ENCODE measurements around the gene SCOC. TPM values are rescaled to one million over a fixed set of nuclear protein-coding genes. Genes with fewer than 3 reads are reported as not detected.
"Not testable (repeated sequence)": the region's sequence is repeated elsewhere in the genome, so short reads cannot be mapped to it uniquely, and the experiment has no call there.

Gene SCOC
- polyA plus RNA-seq, 1 donor, result 34.1 TPM

DNA sequence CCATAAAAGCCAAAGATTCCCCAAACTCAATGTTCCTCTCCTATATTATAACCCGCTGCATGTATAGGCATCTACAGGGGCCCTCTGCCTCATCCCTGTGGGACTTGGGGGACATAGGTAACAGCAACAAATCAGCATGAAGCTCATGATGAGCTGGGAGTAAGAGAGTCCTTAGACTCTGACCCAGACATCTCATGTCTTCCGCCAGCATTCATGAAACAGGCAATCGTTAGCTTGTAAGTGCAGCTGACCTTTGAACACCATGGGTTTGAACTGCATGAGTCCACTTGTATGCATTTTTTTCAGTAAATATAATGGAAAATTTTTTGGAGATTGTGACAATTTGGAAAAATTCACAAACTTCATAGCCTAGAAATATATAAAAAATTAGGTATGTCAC is 10.4 kb upstream of the SCOC start:
- DNase-seq, result no peak

- no peak for DNase-seq
Observed at GRCh38 chr4:140363558-140363957, 9.9 kb upstream of the SCOC start.

DNA sequence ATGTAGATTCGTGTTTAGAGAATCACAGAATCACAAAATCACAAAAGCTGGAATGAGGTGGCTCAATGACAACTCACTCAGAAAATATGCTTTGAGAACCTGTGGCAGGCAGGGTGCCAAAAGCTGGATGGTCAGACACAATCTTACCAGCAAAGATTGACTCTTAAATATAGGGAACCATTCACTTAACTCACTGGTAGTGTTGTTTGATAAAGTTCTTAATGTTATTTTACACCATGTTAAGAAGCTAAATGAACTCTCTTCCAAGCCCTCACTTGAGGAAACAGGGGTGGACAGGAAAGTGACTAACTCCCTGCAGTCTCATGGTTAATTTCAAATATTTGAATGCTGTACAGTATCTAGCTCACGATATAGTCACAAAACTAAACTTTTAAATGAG is 5.7 kb upstream of the SCOC start:
- no peak for DNase-seq

DNA sequence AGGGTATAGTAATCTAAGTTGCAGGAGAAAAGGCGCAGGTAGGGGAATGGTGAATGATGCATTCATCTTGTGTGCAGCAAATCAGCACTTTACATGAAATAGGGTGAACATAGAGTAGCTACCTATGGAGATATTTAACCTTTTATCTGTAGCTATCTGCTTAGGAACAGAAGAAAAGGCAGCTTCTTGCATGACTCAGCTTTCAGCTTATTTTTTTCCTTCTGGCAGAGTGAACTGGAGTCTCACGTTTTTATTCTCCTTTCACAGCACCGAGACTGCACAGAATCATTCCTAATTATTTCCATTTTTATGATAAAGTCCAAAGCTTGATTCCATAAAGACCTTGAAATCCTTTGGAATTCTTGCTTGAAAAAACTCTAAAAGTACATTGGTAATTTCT is 4.8 kb upstream of the SCOC start:
- no peak for DNase-seq

- DNase-seq, result no peak
Observed at GRCh38 chr4:140372751-140373327, 607 bp upstream of the SCOC start.

DNA sequence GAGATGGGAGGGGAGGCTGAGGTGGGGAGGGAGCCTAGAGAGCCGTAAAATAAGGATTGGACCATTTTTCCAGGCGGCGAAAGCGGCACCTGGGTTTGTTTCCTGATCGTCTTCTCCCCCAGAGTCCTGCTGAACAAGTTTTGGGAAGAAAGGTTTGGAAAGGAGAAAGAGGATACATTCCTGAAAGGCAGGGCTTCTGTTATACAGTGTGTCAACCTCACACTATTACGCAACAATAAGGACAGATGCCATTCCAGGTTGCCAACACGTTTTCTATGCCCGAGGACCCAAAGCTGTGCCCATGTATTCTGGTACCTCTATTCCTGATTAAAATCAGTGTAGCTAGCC is 658 bp downstream of the SCOC start:
- peak; percentile 4 for DNase-seq

GRCh38 chr4:140382732-140383131 is 9.3 kb downstream of the SCOC start:
- DNase-seq, result no peak

GRCh38 chr4:140388015-140388414 is 14.6 kb downstream of the SCOC start:
- DNase-seq, result no peak

DNA sequence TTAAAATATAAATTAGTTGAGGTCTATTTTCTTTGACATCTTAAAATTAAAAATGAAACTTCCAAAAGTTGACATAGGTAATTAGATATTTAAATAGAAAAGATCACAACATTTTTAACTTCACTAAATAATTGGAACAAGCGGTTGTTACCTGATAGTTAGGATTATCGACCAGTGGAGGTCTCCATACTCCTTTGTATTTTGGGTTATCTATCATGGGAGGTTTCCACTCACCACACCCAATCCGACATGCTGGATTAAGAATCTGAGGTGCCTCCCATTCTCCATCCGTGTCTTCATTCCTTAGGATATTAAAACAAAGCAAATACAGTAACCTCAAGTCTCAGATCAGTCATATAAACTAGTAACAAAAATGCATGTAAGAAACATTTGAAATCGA is 22.2 kb downstream of the SCOC start:
- DNase-seq, result no peak

- DNase-seq, result no peak
Observed at GRCh38 chr4:140400111-140400510, 26.7 kb downstream of the SCOC start.

DNA sequence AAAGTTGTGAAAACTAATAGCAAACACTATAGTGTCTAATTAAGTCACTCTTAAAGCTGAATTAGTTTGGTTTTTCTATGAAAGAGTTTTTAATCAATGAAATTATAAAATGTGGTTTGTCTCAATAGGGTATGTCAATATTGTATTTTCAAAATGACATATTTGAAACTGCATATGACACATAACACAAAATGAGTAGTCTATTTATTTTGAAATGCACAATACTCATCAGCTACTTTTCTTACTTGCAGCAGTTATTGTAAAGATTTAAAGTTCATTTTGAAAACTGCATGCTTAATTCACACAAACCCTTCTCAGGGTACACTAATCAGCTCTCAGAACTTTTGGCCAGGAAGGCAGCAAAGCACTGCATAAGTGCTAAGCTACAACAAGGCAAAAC is 32.8 kb downstream of the SCOC start:
- DNase-seq, result no peak

DNA sequence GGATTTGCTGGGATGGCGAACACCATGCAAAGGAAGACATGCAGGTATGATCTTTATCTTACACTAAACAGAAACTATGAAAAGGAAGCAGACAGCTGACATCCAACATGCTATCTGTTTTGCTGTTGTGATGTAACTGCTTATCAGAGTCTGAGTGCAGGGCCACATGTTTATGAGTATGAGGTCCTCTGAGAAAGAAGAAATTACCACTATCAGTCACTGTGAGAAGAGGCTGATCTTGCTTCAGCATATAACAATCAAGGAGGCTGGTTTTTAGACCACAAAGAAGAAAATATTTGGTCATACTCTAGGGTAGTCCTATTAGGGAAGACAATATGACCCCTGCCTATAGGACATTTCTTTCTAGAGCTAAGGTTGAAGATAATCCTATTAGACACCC is 35.5 kb downstream of the SCOC start:
- DNase-seq, result no peak

DNA sequence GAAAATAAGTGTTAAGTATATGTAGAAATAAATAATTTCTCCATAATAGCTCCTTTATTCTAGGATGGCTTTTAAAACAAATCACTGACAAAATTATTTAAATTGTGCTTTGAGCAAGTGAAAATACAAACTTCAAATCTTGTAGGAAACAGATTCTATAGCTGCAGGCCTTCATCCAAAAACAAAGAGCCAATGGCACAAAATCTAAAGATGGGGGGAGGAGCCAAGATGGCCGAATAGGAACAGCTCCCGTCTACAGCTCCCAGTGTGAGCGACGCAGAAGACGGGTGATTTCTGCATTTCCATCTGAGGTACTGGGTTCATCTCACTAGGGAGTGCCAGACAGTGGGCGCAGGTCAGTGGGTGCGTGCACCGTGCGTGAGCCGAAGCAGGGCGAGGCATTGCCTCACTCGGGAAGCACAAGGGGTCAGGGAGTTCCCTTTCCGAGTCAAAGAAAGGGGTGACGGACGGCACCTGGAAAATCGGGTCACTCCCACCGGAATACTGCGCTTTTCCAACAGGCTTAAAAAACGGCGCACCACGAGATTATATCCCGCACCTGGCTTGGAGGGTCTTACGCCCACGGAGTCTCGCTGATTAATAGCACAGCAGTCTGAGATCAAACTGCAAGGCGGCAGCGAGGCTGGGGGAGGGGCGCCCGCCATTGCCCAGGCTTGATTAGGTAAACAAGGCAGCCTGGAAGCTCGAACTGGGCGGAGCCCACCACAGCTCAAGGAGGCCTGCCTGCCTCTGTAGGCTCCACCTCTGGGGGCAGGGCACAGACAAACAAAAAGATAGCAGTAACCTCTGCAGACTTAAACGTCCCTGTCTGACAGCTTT is 39.9 kb downstream of the SCOC start:
- not testable (repeated sequence) for DNase-seq

GRCh38 chr4:140423106-140423505 is 49.7 kb downstream of the SCOC start:
- DNase-seq, result no peak

- DNase-seq, result no peak
Observed at GRCh38 chr4:140426610-140427105, 53.2 kb downstream of the SCOC start.

DNA sequence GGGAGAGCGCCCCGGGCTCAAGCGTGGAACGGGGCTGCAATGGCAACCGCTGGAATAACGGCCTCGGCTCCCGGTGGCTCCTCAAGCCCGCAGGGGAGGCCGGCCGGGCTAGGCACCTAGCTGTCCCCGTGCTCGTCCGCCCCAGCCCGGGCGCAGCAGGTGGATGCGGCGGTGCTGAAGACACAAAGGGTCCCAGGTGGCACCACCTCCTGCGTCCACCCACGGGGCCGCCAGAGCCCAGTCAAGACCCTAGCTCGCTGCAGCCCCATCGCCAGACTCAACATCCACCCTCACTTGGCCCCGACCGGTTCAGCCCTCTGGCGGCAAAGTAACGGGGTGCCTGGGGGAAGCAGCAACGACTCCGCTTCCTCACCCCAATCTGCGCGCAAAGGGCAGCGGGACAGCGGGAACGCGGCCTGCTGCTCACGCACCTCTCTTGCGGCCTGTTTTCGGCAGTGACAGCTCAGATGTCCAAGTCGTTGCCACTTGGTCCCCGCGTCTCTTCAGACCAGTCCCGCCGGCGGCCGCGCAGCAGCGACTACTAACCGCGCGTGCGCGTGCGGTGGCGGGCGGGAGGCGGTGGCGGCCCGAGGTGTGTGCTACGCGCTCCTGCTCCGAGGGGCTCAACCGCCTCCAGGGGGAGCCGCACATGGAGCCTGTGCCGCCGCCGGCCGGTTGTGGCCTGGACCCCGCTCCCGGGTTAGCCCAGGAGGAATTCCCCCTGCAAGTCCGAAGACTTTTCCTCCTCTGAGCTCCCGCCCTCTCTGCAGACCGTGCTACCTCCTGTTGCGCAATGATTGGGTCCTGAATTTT is 53.9 kb downstream of the SCOC start, which contains the start of gene CLGN:
CLGN (minus strand) TSS at position 543 of the 813 bp plus-strand sequence. CDS start 14,570 bp downstream, outside the sequence.
- peak; percentile 57 for DNase-seq

DNA sequence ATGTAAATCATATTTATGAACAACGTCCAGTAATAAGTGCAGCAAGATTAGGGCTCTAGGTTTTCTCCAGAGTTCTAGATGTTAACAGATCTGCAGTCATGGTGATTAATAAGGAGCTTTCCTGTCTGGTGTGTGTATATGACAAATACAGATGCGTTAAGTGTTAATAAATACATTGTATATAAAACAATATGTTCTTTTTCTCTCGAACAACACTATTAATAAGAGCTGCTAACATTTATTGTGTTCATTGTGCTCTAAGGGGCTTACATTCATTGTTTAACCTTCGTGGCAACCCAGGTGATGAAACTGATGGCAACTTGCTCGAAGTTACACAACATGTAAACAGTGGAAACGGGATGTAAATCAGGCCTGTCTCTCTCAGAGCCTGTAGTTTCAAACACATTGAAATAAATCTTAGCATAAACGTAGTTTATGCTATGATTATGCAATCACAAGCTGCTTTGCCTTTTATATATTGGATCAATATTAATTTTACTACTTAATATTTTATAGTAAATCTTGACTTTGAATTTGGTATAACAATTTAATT is 54.5 kb downstream of the SCOC start:
- DNase-seq, result no peak

Other genes with a start within 250 kb of the SCOC start
- gene MAML3, start 219.5 kb upstream of the SCOC start, polyA plus RNA-seq (ENCODE audit: insufficient read length), result 6.0 TPM
- gene CLGN, start 54.0 kb downstream of the SCOC start, polyA plus RNA-seq (ENCODE audit: insufficient read length), result 2.2 TPM
- not detected for gene MGAT4D, start 124.6 kb downstream of the SCOC start, polyA plus RNA-seq (ENCODE audit: insufficient read length)
- 17.2 TPM for gene ELMOD2, start 150.5 kb downstream of the SCOC start, polyA plus RNA-seq (ENCODE audit: insufficient read length)
- gene UCP1, start 195.3 kb downstream of the SCOC start, polyA plus RNA-seq (ENCODE audit: insufficient read length), result not detected